ENCODE data around the gene TMEM255A. TPM values are rescaled to one million over a fixed set of nuclear protein-coding genes. Genes with fewer than 3 reads are reported as not detected.

Gene TMEM255A
- total RNA-seq, 2 donors from 2014 or later: 0.22 to 0.35 TPM

- H3K4me3 Mint-ChIP-seq: no peak overlapping the region
- Histone ChIP-seq H3K27me3 (ENCODE audit: control insufficient read depth, insufficient read depth, low read length, poor library complexity, severe bottlenecking) (peaks cover 55% of the 10 kb centered on the region), H3K9ac (ENCODE audit: extremely low read depth, low read length, poor library complexity, severe bottlenecking) (no peak overlapping the region)
Observed at GRCh38 chrX:120311727-120312063, 434 bp upstream of the TMEM255A start.

GRCh38 chrX:120309873-120310705 is 1.2 kb downstream of the TMEM255A start:
- peaks cover 52% of the 10 kb centered on the region for H3K27me3 ChIP-seq (ENCODE audit: control insufficient read depth, insufficient read depth, low read length, poor library complexity, severe bottlenecking)

More at GRCh38 chrX:120311727-120312063, 434 bp upstream of the TMEM255A start:
- no peak overlapping the region for H3K27ac Mint-ChIP-seq
- H3K4me3 ChIP-seq (ENCODE audit: low read length): no peak overlapping the region
- H3K4me1 ChIP-seq (ENCODE audit: control insufficient read depth, insufficient read depth, low read length): no peaks in the 10 kb centered on the region
- peaks cover 42% of the 10 kb centered on the region for H3K9me3 Mint-ChIP-seq
- H3K36me3 Mint-ChIP-seq (ENCODE audit: low read depth): no peaks in the 10 kb centered on the region
- no peak for DNase-seq
- TF ChIP-seq CTCF (conservative IDR thresholded peaks at IDR 0.05): no peak
- peaks cover 14% of the 10 kb centered on the region for H3K4me1 Mint-ChIP-seq
- no peak overlapping the region for H3K27ac ChIP-seq (ENCODE audit: low read depth, low read length)
- peaks cover 77% of the 10 kb centered on the region for H3K27me3 Mint-ChIP-seq (ENCODE audit: insufficient read depth)
- 86% methylated on average over 4 of the region's 4 CpGs; no CpG with 5 or more reads in 1 of the 2 experiments for WGBS, 2 experiments (ENCODE audit: insufficient coverage in 1 of 2, insufficient read length in 1 of 2)
- H3K9me3 ChIP-seq (ENCODE audit: control insufficient read depth, low read length): no peaks in the 10 kb centered on the region
- H3K36me3 ChIP-seq (ENCODE audit: control insufficient read depth, insufficient read depth, low read length): no peaks in the 10 kb centered on the region

More at GRCh38 chrX:120309873-120310705, 1.2 kb downstream of the TMEM255A start:
- no peaks in the 10 kb centered on the region for H3K4me1 ChIP-seq (ENCODE audit: control insufficient read depth, insufficient read depth, low read length)
- Mint-ChIP-seq H3K27me3 (ENCODE audit: insufficient read depth) (peaks cover 70% of the 10 kb centered on the region), H3K4me3 (peak overlapping the region; percentile 57), H3K27ac (no peak overlapping the region), H3K36me3 (ENCODE audit: low read depth) (no peaks in the 10 kb centered on the region), H3K4me1 (peaks cover 21% of the 10 kb centered on the region), H3K9me3 (peaks cover 53% of the 10 kb centered on the region)
- no peaks in the 10 kb centered on the region for H3K9me3 ChIP-seq (ENCODE audit: control insufficient read depth, low read length)
- peak overlapping the region; percentile 85 for H3K4me3 ChIP-seq (ENCODE audit: low read length)
- H3K36me3 ChIP-seq (ENCODE audit: control insufficient read depth, insufficient read depth, low read length): no peaks in the 10 kb centered on the region
- TF ChIP-seq CTCF (conservative IDR thresholded peaks at IDR 0.05): no peak
- H3K27ac ChIP-seq (ENCODE audit: low read depth, low read length): no peak overlapping the region
- DNase-seq: peak; percentile 61
- peak overlapping the region; percentile 18 for H3K9ac ChIP-seq (ENCODE audit: extremely low read depth, low read length, poor library complexity, severe bottlenecking)
- whole genome bisulfite sequencing, 2 experiments (ENCODE audit: insufficient coverage in 1 of 2, insufficient read length in 1 of 2): 0% methylated on average over 5 to 31 of the region's 32 CpGs

Measured in endodermal cell (in vitro differentiated cells).